Gastroesophageal sphincter (tissue), 4 donors: ENCODE measurements around the gene MIB1. TPM values are rescaled to one million over a fixed set of nuclear protein-coding genes. Genes with fewer than 3 reads are reported as not detected.

ENCODE experiments used
- ATAC-seq: fragments of 150-250 bp; one replicate; pipeline ENCODE4 v1.9.1; 2016; ENCODE audit warnings: mild to moderate bottlenecking, moderate library complexity
- H3K27ac ChIP-seq, 4 donors: fragments of 200-600 bp; sonication (generic) in 3 of 4; 1 replicate in 3 of 4; 2 replicates in 1 of 4; pipeline ENCODE4 v1.5.1; 2016 to 2019
- H3K27me3 ChIP-seq: fragments of 200-600 bp; sonication (generic); one replicate; pipeline ENCODE4 v1.5.1; 2019
- H3K36me3 ChIP-seq, 2 donors: fragments of 200-600 bp; sonication (generic); one replicate each; pipeline ENCODE4 v1.5.1; 2019; ENCODE audit warnings: control low read depth in 1 of 2
- H3K4me1 ChIP-seq, 3 donors: fragments of 200-600 bp; sonication (generic); 1 replicate in 2 of 3; 2 replicates in 1 of 3; pipeline ENCODE4 v1.5.1; 2016 to 2019; ENCODE audit warnings: control low read depth in 2 of 3
- H3K4me3 ChIP-seq, 2 donors: fragments of 200-600 bp; sonication (generic); one replicate each; pipeline ENCODE4 v1.5.1; 2019; ENCODE audit warnings: mild to moderate bottlenecking in 1 of 2, moderate library complexity in 1 of 2
- H3K9me3 ChIP-seq, 3 donors: fragments of 200-600 bp; sonication (generic); one replicate each; pipeline ENCODE4 v1.5.1; 2017 to 2019; ENCODE audit warnings: control low read depth in 2 of 3
- CTCF ChIP-seq, 4 experiments: fragments of 200-600 bp in 2 of 4; fragments of 450-650 bp in 2 of 4; sonication (generic) in 1 of 4; IDR thresholded peaks; one replicate each; pipeline ENCODE4 v1.5.1; 2017 to 2019; ENCODE audit warnings: antibody characterized with exemption in 4 of 4, mild to moderate bottlenecking in 2 of 4, moderate library complexity in 2 of 4
- EP300 ChIP-seq: sonication (generic); formaldehyde crosslinking; IDR thresholded peaks from one replicate; pipeline ENCODE4 v1.6.1; 2017; ENCODE audit warnings: antibody characterized with exemption, mild to moderate bottlenecking
- POLR2A ChIP-seq, 2 donors: fragments of 450-650 bp; IDR thresholded peaks; one replicate each; pipeline ENCODE4 v1.6.1; 2017; ENCODE audit warnings: antibody characterized with exemption in 2 of 2, mild to moderate bottlenecking in 2 of 2, moderate library complexity in 1 of 2
- POLR2AphosphoS5 ChIP-seq: sonication (generic); formaldehyde crosslinking; IDR thresholded peaks from one replicate; pipeline ENCODE4 v1.6.1; 2017; ENCODE audit warnings: antibody characterized with exemption
- WGBS, 2 donors: methylation state at CpG; one replicate each; pipeline ENCODE4 v1.1.5; 2018; ENCODE audit warnings: low coverage in 1 of 2; 5-methylcytosine and 5-hydroxymethylcytosine counted together
- total RNA-seq, 4 donors: library from RNA; depleted of rRNA; stranded (reverse); fragments of >200 nt; gene quantifications; one replicate each; pipeline ENCODE4 v1.1.0, GENCODE V29; 2016

Gene MIB1
- total RNA-seq, 4 donors from 2014 or later: 43.7 to 57.7 (median 47.3) TPM

GRCh38 chr18:21743166-21743832 is 2.7 kb downstream of the MIB1 start:
- 79 to 82% methylated on average over 5 to 7 of the region's 7 CpGs for WGBS, 2 donors
- no peaks in the 10 kb centered on the region for H3K36me3 ChIP-seq
- no peak overlapping the region for H3K27ac ChIP-seq
- H3K4me1 ChIP-seq: peaks cover 4 to 64% (median 12%) of the 10 kb centered on the region in 3 donors
- no peak overlapping the region for H3K4me3 ChIP-seq
- no peaks in the 10 kb centered on the region for H3K9me3 ChIP-seq
- ATAC-seq: no peak
- H3K27me3 ChIP-seq: no peaks in the 10 kb centered on the region
- TF ChIP-seq EP300 (no peak), POLR2AphosphoS5 (no peak), CTCF (IDR thresholded peaks at IDR 0.05) (no peak), POLR2A (IDR thresholded peaks at IDR 0.05) (no peak)

GRCh38 chr18:21745231-21745630 is 4.6 kb downstream of the MIB1 start:
- no peak for TF ChIP-seq EP300
- no peak for TF ChIP-seq POLR2AphosphoS5
- no peak for TF ChIP-seq POLR2A (IDR thresholded peaks at IDR 0.05)
- TF ChIP-seq CTCF (IDR thresholded peaks at IDR 0.05): no peak
- Histone ChIP-seq H3K36me3 (no peaks in the 10 kb centered on the region), H3K4me3 (no peak overlapping the region), H3K9me3 (no peaks in the 10 kb centered on the region), H3K27ac (no peak overlapping the region), H3K27me3 (no peaks in the 10 kb centered on the region), H3K4me1 (peaks cover 4 to 56% (median 8%) of the 10 kb centered on the region in 3 donors)
- 94 to 100% methylated on average over 4 to 5 of the region's 5 CpGs for WGBS, 2 donors
- no peak for ATAC-seq

- TF ChIP-seq POLR2A (IDR thresholded peaks at IDR 0.05): no peak
- TF ChIP-seq EP300: no peak
- H3K4me3 ChIP-seq: no peak overlapping the region
- H3K27ac ChIP-seq: no peak overlapping the region
- ATAC-seq: no peak
- H3K36me3 ChIP-seq: no peaks in the 10 kb centered on the region
- H3K4me1 ChIP-seq: peaks cover 4 to 53% (median 8%) of the 10 kb centered on the region in 3 donors
- no peaks in the 10 kb centered on the region for H3K9me3 ChIP-seq
- no peaks in the 10 kb centered on the region for H3K27me3 ChIP-seq
- 25 to 77% methylated on average over 1 to 2 of the region's 2 CpGs for WGBS, 2 donors
Observed at GRCh38 chr18:21747268-21747667, 6.7 kb downstream of the MIB1 start.

- no peak overlapping the region for H3K27ac ChIP-seq
- no peak for TF ChIP-seq POLR2AphosphoS5
- no peak for TF ChIP-seq POLR2A (IDR thresholded peaks at IDR 0.05)
- no peak for TF ChIP-seq EP300
- TF ChIP-seq CTCF (IDR thresholded peaks at IDR 0.05): no peak
- 13 to 71% methylated on average over 1 to 2 of the region's 2 CpGs for WGBS, 2 donors
- no peaks in the 10 kb centered on the region for H3K9me3 ChIP-seq
- H3K27me3 ChIP-seq: no peaks in the 10 kb centered on the region
- H3K4me3 ChIP-seq: no peak overlapping the region
- H3K36me3 ChIP-seq: no peaks in the 10 kb centered on the region
- ATAC-seq: no peak
- peaks cover 4 to 45% (median 8%) of the 10 kb centered on the region in 3 donors for H3K4me1 ChIP-seq
Observed at GRCh38 chr18:21747764-21748693, 7.4 kb downstream of the MIB1 start.

- Histone ChIP-seq H3K4me3 (no peak overlapping the region), H3K27me3 (no peaks in the 10 kb centered on the region), H3K4me1 (peaks cover 0 to 28% (median 4%) of the 10 kb centered on the region in 3 donors), H3K9me3 (no peaks in the 10 kb centered on the region), H3K36me3 (no peaks in the 10 kb centered on the region), H3K27ac (no peak overlapping the region)
- ATAC-seq: no peak
- 81 to 93% methylated on average over 3 of the region's 3 CpGs for WGBS, 2 donors
- TF ChIP-seq CTCF (IDR thresholded peaks at IDR 0.05) (no peak), POLR2A (IDR thresholded peaks at IDR 0.05) (no peak), POLR2AphosphoS5 (no peak), EP300 (no peak)
Observed at GRCh38 chr18:21757833-21758232, 17.2 kb downstream of the MIB1 start.
